Body of pancreas (tissue), 4 donors: ENCODE measurements around the gene BANK1.

Experiments
- POLR2A ChIP-seq, 3 donors: fragments of 450-650 bp; IDR thresholded peaks; one replicate each; pipeline ENCODE4 v1.6.1; 2016; ENCODE audit warnings: antibody characterized with exemption in 3 of 3, mild to moderate bottlenecking in 2 of 3
- TF ChIP-seq, protein P1 (sequence below), 7 experiments: fragments of 450-650 bp in 4 of 7; fragments of 200-600 bp in 3 of 7; sonication (generic) in 3 of 7; IDR thresholded peaks; one replicate each; pipeline ENCODE4 v1.5.1; 2016 to 2019; ENCODE audit warnings: antibody characterized with exemption in 7 of 7

DNA sequence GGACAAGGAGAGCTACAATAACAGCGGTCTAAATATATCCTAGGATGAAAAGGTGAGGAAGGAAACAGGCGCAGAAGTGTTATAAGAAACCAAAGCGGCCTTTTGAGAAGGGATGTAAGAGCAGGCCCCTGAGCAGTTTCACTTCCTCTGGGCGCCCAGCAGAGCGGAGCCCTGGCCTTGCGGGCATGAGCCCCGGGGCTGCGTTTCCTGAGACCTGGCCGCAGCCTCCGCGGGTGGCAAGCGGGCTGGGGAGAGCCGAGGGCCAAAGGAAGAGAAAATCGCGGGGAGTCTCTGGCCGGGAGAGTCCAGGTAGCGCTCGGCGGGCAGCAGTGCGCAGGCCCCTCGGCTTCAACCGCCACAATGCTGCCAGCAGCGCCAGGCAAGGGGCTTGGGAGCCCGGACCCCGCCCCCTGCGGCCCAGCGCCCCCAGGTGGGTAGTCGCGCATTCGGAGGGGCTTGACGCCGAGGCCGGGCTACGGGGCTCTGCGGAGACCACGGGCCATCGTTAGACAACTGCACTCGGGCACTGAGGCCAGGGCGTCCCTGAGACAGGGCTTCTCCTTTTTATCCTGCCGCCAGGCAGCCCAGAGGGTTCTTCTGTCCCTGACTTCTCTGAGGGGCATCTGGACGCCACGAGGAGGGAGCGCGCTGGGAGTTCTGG, at the start of gene BANK1:
- TF ChIP-seq, protein P1, sequence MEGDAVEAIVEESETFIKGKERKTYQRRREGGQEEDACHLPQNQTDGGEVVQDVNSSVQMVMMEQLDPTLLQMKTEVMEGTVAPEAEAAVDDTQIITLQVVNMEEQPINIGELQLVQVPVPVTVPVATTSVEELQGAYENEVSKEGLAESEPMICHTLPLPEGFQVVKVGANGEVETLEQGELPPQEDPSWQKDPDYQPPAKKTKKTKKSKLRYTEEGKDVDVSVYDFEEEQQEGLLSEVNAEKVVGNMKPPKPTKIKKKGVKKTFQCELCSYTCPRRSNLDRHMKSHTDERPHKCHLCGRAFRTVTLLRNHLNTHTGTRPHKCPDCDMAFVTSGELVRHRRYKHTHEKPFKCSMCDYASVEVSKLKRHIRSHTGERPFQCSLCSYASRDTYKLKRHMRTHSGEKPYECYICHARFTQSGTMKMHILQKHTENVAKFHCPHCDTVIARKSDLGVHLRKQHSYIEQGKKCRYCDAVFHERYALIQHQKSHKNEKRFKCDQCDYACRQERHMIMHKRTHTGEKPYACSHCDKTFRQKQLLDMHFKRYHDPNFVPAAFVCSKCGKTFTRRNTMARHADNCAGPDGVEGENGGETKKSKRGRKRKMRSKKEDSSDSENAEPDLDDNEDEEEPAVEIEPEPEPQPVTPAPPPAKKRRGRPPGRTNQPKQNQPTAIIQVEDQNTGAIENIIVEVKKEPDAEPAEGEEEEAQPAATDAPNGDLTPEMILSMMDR (IDR thresholded peaks at IDR 0.05), result no peak
- TF ChIP-seq POLR2A (IDR thresholded peaks at IDR 0.05), result peak in 2 of 3 donors; percentile 17 to 19
